Frontal cortex (tissue), 4 donors: ENCODE data around the gene CAPN14. TPM values are rescaled to one million over a fixed set of nuclear protein-coding genes. Genes with fewer than 3 reads are reported as not detected.

Source experiments
- DNase-seq, 2 donors: peaks; one replicate each; pipeline ENCODE4 v3.0.0; 2012; ENCODE audit warnings: low spot score in 2 of 2
- FAIRE-seq: peaks from 2 replicates; lab custom pipeline; 2012; peaks lifted over from hg19 to GRCh38; lab: Jason Lieb, UNC
- total RNA-seq: library from RNA; depleted of rRNA; stranded (reverse); fragments of >200 nt; gene quantifications from one replicate; pipeline ENCODE4 v1.2.3, GENCODE V29; 2014
- donor health status: control.
- donor health status: control.
- donor health status: control.

The CAPN14 gene
- total RNA-seq, 1 donor from 2014 or later: 0.82 TPM

GRCh38 chr2:31230751-31231150 lies 13.4 kb upstream of the CAPN14 start:
- DNase-seq (no peak), FAIRE-seq (no peak)

DNA sequence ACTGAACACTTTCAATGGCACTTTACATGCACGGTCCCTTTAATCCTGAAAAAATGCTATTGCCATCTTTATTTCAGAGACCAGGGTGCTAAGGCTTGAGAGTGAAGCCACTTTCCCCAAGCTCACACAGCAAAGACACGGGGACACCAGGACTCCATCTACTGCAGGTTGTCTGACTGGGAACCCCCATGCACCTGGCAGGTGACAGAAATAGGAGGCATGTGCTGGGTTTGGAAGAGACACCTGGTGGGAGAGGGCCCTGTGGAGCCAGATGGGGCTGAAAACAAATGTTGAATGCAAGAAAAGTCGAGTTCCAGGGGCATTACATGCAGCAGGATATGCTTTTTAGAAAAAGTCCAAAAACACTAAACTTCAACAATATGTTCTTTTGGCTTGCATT lies 11.4 kb upstream of the CAPN14 start:
- DNase-seq: no peak
- no peak for FAIRE-seq

GRCh38 chr2:31227711-31228125 lies 10.4 kb upstream of the CAPN14 start:
- FAIRE-seq (no peak), DNase-seq (no peak)

DNA sequence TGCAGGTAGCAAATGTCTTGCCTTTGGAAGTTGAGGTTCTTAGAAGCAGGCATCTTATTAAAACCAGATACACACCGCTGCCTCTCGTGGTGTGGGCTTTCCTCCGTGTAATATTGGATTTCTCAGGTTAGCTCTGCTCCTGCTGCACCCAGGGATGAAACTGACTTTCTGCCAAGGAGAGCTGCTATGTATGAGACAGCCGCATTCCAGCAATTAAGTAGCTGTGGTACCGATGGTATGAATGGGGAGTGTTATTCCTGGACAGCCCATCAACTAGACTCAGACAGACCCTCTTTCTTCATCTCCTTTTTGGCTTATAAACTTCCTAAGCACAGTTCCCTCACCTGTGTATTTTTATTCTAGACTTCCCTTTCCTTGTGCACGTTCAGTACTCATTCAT lies 9.8 kb upstream of the CAPN14 start:
- FAIRE-seq: no peak

GRCh38 chr2:31226266-31226665 lies 9.0 kb upstream of the CAPN14 start:
- DNase-seq: no peak
- FAIRE-seq: no peak

More for the DNA sequence above, 9.8 kb upstream of the CAPN14 start:
- DNase-seq: no peak

- FAIRE-seq: no peak
- no peak for DNase-seq
Observed at GRCh38 chr2:31223749-31224148, 6.4 kb upstream of the CAPN14 start.

GRCh38 chr2:31223026-31223425 lies 5.7 kb upstream of the CAPN14 start:
- no peak for FAIRE-seq
- no peak for DNase-seq

DNA sequence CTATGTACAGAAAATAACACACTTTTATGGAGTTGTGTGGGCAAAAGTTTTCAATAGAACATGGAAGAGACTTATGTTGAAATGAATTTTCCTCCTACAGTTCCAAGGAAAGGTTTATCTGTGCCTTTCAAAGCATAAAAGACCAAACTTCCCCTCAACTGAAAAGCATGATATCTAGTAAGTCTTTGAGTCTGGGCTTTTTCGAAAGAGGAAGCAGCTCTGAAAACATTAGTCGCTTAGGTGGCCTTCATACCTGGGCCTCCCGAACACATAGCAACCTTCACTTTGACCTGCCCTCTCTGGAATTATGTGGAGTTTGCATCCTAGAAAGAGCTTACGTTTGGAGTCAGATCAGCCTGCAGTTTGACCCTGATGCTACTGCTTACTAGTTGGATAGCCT lies 4.8 kb upstream of the CAPN14 start:
- DNase-seq (no peak), FAIRE-seq (no peak)

DNA sequence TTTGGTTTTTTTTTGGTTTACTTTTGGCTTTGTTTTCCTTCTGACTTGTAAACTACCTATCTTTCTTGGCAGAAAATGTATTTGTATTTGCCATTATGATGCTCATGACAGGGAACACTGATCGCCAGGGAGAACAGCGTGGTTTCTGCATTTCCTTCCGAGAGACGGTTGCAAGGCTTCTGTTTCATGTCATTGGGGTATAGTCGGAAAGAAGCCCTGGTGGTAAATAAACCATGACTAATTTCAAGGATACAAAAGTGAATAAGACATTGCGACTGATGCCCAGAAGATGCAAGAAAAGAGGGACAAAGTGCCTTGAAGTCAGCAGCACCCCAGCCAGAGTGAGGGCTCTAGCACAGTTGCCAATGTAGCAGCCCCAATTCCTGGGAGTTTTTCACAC lies 4.2 kb upstream of the CAPN14 start:
- no peak for DNase-seq
- FAIRE-seq: no peak

DNA sequence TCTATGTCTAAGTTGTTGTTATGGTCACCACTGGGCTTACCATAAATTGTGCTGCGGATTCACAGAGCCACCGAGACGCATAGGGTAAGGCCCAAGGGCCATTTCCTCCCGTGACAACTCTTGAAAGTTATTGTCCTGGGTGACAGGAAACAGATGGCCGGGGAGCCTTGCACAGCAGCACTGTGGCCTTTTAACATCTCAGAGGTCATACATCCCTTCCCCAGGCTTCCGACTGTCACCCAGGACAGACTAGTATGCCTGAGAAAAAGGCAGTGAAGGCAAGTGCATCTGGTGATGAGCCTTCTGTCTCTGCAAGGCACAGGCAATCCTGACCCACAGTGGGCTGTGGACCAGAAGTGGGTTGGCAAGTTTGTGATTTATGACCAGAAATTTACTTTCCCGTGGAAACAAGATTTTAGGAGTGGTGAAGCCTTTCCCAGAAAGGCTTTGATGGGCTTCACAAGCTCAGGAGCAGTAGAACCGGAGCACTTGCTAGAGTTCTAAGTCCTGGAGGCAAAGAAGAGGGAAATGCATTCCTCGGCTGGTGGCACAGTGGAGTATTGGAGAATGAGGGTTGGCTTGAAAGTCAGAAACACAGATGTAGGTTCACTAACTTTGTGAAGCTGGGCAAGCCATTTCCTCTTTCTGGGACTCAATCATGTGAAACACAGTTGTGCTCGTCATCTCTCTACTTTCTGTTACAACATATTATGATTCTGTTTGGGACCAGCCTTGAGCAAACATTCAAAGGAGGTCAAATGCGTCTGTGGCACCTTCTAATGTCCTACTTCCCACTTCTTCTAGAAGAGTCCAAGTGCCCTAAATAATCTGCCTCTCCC lies 2.0 kb upstream of the CAPN14 start:
- DNase-seq (no peak), FAIRE-seq (no peak)

DNA sequence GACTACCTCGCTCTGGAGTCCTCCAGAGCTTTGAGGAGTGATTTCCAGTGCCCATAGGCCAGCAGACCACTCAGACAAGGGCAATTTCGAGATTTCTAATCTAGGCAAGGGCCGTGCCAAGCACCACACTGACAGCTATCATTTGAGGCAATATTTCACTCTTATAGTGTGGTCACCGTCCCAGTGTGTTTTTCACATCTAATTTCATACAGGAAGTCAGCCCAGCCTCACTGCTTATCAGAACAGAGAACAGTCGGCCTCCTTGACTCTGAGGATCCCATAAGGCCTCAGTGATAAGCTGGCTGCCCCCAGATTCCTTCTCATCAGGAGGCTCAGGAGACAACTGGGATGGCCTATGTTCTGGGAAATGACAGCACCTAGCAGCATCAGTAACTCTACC lies 581 bp downstream of the CAPN14 start:
- no peak for DNase-seq
- FAIRE-seq: no peak

GRCh38 chr2:31214444-31214915 lies 2.8 kb downstream of the CAPN14 start:
- no peak for DNase-seq
- no peak for FAIRE-seq

GRCh38 chr2:31213601-31214443 lies 3.5 kb downstream of the CAPN14 start:
- DNase-seq: no peak
- FAIRE-seq: no peak

DNA sequence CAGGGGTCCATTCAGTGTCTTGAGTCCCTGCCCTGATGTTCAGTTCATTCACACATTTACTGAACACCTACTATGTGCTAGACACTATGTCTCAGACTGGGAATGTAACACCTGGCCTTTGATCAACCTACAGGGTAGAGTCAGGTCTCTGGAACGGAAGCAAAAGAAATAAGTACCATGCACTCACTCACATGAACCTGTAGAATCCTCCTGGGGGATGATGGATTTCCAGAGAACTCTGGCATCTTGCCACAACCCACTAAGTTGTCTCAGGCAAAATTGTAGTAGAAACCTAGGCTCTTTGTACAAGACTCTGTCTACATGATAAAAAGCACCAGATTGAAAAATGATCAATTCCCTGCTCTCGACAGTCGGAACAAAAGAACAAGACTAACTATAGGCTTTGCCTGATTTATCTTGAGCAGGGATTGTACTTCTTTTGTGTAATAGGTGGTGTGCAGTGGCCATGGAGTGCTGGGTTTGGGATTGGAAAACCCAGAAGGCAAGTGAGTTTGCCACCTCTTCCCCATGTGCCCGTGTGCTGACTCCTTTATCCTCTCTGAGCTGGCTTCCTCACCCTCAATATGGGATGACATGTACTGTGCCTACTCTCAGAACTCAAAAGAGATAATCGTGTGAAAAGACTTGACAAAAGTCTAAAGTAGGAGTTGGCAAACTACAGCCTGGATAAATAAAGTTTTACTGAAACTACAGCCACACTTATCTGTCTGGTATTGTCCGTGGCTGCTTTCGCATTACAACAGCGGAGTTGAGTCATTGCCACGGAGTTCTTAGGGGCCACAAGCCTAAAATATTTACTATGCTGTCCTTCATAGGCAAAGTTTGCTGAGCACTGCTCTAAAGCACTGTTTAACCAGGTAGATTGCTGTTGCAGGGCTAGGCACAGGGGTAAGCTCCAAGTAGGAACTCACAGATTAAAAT lies 4.4 kb downstream of the CAPN14 start:
- DNase-seq: no peak
- no peak for FAIRE-seq

- no peak for FAIRE-seq
- no peak for DNase-seq
Observed at GRCh38 chr2:31208240-31208639, 9.1 kb downstream of the CAPN14 start.

GRCh38 chr2:31207790-31208189 lies 9.5 kb downstream of the CAPN14 start:
- FAIRE-seq (no peak), DNase-seq (no peak)

DNA sequence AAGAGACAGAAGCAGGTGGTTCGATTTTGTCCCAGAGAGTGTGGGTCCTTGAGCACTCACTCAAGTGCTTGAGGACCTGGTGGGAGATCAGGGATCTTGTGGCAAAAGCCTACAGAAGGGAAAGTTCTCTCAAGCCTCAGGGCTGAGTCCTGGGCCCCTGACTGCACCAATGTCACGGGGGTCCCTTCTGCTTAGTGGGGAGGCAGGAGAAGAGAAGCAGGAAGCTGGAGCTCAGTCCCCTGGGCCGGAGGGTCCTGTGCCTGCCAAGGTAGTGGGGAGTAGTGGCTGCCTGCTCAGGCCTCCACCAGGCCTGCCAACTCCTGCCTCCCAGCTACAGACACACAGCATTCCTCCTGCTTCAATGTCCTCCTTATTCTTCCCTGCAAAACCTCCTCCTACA lies 11.7 kb downstream of the CAPN14 start:
- DNase-seq (no peak), FAIRE-seq (no peak)

DNA sequence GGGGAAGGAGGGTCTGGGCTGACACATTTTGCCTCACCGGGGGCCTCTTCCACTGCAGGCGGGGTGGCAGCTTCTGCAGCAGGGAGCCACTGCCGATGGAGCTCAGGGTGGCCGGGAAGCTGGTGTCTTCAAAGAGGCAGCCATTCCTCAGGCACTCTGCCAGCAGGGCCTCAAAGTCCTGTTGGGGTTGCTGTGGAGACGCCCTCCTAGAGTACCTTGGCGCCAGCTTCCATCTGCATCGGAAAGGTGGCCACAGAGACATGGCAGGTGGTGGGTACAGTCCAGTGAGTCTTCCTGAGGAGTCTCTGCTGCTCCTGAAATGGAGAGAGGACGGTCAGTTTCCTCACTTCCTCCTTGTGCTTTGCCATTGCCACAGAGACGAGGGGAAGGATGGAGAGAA lies 12.1 kb downstream of the CAPN14 start:
- DNase-seq: no peak
- FAIRE-seq: no peak

DNA sequence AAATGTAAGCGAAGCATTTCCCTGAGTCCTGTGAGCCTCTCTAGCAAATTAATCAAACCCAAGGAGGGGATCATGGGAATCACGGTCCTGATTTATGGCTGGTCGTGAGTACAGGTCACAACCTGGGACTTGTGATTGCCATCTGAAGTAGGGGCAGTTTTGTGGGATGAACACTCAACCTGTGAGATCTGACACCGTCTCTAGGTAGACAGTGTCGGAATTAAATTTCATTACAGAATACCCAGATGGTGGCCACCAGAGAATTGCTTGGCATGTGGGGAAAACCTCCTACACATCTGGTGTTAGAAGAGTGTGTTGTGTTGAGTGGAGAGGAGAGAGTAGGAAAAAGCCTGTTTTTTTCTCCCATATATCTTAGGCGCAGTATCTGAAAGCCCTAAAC lies 12.5 kb downstream of the CAPN14 start:
- DNase-seq (no peak), FAIRE-seq (no peak)

- DNase-seq: no peak
- FAIRE-seq: no peak
Observed at GRCh38 chr2:31203916-31204315, 13.4 kb downstream of the CAPN14 start.
